Bronchial epithelial cell (primary cell): ENCODE results near the gene PRPF18. TPM values are rescaled to one million over a fixed set of nuclear protein-coding genes. Genes with fewer than 3 reads are reported as not detected.

Source experiments
- DNase-seq: peaks from one replicate; pipeline ENCODE4 v3.0.0-alpha.2; 2010; ENCODE audit warnings: low read depth
- FAIRE-seq: peaks from 2 replicates; lab custom pipeline; 2011; peaks lifted over from hg19 to GRCh38; lab: Jason Lieb, UNC
- H3K27me3 ChIP-seq: 2 replicates; pipeline ENCODE4 v1.5.1; 2011; ENCODE audit warnings: low read length; ENCODE audit not compliant: control insufficient read depth, insufficient read depth
- H3K36me3 ChIP-seq: 2 replicates; pipeline ENCODE4 v1.5.1; 2011; ENCODE audit warnings: low read length; ENCODE audit not compliant: control insufficient read depth, insufficient read depth
- H3K4me3 ChIP-seq: 2 replicates; pipeline ENCODE4 v1.5.1; 2011; ENCODE audit warnings: mild to moderate bottlenecking, low read depth, low read length, control low read depth
- CTCF ChIP-seq: IDR thresholded peaks from 2 replicates; pipeline ENCODE4 v1.5.1; 2011; ENCODE audit warnings: mild to moderate bottlenecking, moderate library complexity, low read length, control low read depth, inconsistent platforms; ENCODE audit not compliant: insufficient read depth, severe bottlenecking
- total RNA-seq: library from RNA; depleted of rRNA; stranded (reverse); fragments of >200 nt; gene quantifications from 2 replicates; pipeline ENCODE4 v1.2.1, GENCODE V29; 2014

Gene PRPF18
- total RNA-seq, 1 donor from 2014 or later = 52.4 TPM

- no peak overlapping the region for H3K4me3 ChIP-seq
- FAIRE-seq (no peak), DNase-seq (no peak)
- TF ChIP-seq CTCF = no peak
- H3K27me3 ChIP-seq = no peaks in the 10 kb centered on the region
- peaks cover 4% of the 10 kb centered on the region for H3K36me3 ChIP-seq
Measured at GRCh38 chr10:13629116-13629515, 42.4 kb downstream of the PRPF18 start.

GRCh38 chr10:13630231-13630630 lies 43.5 kb downstream of the PRPF18 start:
- no peak for TF ChIP-seq CTCF
- DNase-seq (no peak), FAIRE-seq (no peak)
- peaks cover 4% of the 10 kb centered on the region for H3K36me3 ChIP-seq
- no peak overlapping the region for H3K4me3 ChIP-seq
- H3K27me3 ChIP-seq = no peaks in the 10 kb centered on the region

GRCh38 chr10:13631594-13631993 lies 44.8 kb downstream of the PRPF18 start:
- no peak for DNase-seq
- TF ChIP-seq CTCF = no peak
- FAIRE-seq = no peak
- Histone ChIP-seq H3K27me3 (no peaks in the 10 kb centered on the region), H3K4me3 (no peak overlapping the region), H3K36me3 (peaks cover 4% of the 10 kb centered on the region)

GRCh38 chr10:13632440-13632839 lies 45.7 kb downstream of the PRPF18 start:
- no peak for TF ChIP-seq CTCF
- DNase-seq (no peak), FAIRE-seq (no peak)
- H3K4me3 ChIP-seq = no peak overlapping the region
- no peaks in the 10 kb centered on the region for H3K27me3 ChIP-seq
- peaks cover 4% of the 10 kb centered on the region for H3K36me3 ChIP-seq

- Histone ChIP-seq H3K36me3 (peaks cover 4% of the 10 kb centered on the region), H3K27me3 (no peaks in the 10 kb centered on the region), H3K4me3 (no peak overlapping the region)
- DNase-seq = no peak
- no peak for TF ChIP-seq CTCF
- no peak for FAIRE-seq
Measured at GRCh38 chr10:13632884-13633440, 46.2 kb downstream of the PRPF18 start.

GRCh38 chr10:13633689-13634088 lies 46.9 kb downstream of the PRPF18 start:
- peaks cover 6% of the 10 kb centered on the region for H3K36me3 ChIP-seq
- TF ChIP-seq CTCF = no peak
- no peak overlapping the region for H3K4me3 ChIP-seq
- no peaks in the 10 kb centered on the region for H3K27me3 ChIP-seq
- FAIRE-seq (no peak), DNase-seq (no peak)
